HG02938 (cell line): ENCODE measurements around the gene CTBP2.

Experiments
- ATAC-seq: cut with Tn5 transposase; IDR thresholded peaks from one replicate; pipeline ENCODE4 v1.9.1; 2021; ENCODE audit warnings: mild to moderate bottlenecking, moderate library complexity; ENCODE audit not compliant: unreplicated experiment

CTBP2 gene

DNA sequence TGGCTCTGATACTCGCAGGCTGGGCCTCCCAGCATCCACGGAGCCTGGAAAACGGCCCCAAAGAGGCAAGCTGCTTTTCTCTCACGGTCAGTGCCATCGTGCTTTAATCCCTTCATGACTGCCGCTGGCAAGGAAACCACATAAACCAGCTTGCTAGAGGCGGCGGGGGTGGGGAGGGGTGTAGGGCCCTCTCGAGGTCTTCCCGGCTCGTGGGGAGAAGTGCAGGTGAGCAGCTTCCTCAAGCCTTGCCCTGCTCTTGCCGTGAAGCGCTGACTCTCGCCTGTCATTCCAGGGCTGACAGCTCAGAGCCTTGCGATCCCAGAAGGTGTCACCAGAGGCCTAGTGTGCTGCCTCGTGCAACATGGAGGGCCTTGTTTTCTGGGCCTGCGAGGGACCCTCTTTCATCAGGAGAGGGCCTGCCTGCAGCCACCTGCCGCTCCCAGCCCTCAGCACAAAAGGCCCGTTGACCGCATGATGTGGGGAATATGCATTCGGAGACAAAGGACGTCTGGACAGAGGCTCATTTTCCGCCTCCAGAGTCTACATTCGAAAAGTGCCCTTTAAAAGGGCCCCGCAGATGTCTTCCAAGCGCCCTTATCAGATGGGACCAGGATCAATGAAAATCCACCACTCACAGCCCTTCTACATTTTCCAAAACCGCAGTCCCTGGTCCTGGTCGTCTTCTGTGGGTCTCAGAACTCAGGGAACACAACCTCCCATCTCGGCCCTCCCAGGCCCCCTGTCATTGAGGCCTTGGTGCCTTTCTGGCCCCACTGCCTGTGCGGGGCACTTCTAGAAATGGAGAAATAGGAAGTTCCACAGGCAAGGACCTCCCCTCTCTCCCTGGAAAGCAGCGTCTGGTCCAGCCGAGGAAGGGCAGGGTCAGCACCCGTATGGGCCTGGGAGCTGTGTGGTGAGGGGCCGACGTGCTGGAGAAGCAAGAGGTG is 159.7 kb downstream of the CTBP2 start:
- no peak for ATAC-seq

- ATAC-seq = no peak
Measured at GRCh38 chr10:124999433-125000365, 160.7 kb downstream of the CTBP2 start.

GRCh38 chr10:124998624-124999291 is 161.6 kb downstream of the CTBP2 start:
- no peak for ATAC-seq

GRCh38 chr10:124997771-124998623 is 162.4 kb downstream of the CTBP2 start:
- ATAC-seq = no peak

DNA sequence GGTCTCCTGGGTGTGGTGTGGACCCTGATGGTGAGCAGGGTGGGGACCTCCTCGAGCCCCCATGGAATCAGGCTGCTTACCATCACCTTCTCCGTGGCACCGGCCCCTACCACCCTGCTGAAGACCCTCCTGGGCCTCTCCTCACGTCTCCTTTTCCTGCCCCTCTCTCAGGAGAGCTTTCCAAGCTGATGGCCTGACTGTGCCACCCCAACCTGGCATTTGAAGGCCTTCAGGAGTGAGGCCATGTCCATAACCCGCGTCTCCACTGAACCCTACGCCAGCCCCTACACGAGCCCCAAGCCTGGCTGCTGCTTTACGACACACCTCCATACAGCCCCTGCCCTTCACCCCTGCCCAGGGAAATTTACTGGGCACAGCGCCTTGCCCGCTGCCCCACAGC is 163.1 kb downstream of the CTBP2 start:
- no peak for ATAC-seq

GRCh38 chr10:124996854-124997215 is 163.5 kb downstream of the CTBP2 start:
- no peak for ATAC-seq

DNA sequence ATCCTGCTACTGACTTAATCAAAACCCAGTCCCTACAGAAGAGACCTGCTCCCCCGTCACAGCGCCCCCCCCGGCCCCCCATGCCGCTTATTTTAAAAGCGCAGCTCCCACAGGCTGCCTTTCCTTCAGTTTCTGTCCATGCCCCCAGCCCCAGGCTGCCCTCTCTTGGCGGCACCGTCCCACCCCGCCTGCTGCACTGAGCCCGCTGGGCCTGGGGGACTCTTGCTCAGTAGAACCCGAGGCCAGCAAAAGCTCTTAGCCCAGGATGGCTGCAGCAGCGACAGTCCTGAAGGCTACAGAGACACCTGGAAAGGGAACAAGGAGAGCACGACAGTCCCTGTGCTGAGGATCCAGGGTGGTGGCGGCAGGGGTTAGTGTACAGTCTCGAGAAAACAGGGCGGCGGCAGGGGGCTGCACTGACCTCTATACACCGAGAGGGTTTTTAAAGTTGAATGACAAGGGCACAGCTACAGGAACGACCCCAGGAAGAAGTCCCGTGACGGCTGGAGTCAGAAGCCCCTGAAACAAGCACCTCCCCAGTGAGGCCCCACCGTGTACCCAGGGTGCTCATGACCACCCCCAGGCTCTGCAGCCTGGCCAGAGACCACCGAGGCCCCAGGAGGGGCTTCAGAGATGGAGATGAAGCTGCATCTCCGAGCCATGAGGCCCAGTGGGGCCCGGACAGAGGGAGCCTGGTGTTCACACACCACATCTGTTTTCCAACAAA is 164.1 kb downstream of the CTBP2 start:
- no peak for ATAC-seq

DNA sequence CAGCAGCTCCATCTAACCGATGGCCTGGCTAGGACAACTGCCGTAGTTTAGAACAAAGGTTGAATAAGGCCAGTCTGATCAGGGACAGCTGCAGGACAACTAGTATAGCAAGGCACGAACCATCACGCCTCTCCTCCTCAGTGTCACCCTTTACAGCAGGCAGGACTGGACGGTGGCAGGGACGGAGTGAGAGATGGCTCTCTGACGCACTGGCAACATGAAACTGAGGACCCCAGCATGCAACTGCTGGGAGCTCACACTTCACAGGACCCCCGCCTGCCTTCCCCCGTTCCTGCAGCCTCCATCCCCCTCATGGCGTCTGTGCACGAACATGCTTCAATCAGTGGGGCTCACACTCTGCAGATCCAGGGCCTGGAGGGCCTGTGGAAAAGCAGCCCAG is 164.8 kb downstream of the CTBP2 start:
- no peak for ATAC-seq

DNA sequence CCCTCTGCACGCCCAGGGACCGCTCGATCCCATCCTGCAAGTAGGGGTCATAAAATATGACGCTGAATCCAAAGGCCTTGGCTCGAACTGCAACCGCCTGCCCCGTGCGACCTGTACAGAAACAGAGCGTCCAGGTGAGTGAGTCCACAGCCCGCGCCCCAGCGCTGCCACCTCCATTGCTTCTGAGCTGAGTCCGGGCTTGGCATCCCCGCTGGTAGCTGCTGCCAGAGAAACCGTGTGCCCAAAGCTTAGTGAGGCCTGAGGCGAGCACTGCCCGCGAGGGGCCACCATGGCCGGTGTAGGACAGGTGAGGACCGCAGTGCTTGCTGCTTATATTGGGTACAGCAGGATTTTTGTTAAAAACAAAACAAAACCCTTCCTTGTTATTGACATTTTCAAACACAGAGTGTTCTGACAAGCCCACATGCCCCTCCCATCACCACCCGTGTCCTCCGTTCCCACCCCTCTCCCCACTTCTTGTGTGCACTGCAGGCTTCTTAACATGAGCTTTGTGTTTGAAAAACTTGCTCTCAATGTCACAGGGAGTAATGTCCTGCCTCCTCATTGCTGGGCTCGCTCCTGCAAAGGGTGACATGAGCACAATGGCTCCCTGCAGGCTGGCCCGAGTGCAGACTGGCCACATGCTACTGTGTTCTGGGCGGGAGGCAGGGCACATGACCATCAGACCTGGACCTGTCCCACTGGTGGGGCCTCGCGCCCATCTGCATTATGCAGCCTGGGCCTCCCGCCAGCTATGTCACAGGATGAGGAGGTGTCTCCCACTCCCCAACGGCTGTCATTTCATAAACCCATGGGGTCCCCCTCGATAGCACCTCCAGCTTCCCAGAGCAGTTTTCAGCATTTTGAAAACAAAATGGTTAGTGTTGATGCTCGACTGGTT is 165.5 kb downstream of the CTBP2 start:
- no peak for ATAC-seq

- no peak for ATAC-seq
Measured at GRCh38 chr10:124993736-124994451, 166.5 kb downstream of the CTBP2 start.

- ATAC-seq = no peak
Measured at GRCh38 chr10:124993345-124993708, 167.0 kb downstream of the CTBP2 start.

- ATAC-seq = no peak
Measured at GRCh38 chr10:124992462-124993344, 167.7 kb downstream of the CTBP2 start.

DNA sequence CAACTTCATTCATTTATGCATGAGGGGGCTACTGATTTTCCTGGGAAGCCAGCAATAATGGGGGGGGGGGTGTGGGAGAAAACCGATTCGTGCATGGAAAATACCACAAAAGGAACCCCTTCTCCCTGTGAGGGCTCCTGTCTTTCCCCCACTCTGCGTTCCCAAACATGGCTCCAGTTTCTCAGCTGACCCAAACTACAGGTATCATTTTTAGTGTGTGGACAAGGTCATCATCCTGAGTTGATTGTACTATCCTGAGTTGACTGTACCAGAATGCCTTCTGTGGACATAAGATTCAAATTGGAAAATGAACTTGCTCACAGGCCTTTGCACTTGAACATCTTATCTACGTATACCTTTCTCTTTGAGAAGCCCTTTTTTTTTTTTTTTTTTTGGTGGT is 168.5 kb downstream of the CTBP2 start:
- ATAC-seq = no peak

- ATAC-seq = no peak
Measured at GRCh38 chr10:124990671-124991625, 169.4 kb downstream of the CTBP2 start.

DNA sequence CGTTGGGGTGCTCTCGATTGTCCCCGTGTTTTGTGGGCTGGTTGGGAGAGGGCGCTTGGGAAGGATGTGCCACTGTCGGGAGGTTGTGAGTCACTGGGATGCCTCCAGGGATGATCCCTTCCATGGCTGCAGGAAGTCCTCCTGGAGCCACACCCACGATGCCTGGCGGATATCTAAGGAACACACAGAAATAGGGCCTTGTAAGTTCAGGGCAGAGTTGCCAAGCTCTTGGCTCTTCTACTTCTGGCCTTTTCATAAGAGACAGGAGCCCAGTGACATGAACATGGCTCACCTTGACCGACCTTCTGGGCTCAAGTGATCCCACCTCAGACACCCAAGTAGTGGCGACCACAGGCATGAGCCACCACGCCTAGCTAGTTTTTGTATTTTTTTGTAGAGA is 170.8 kb downstream of the CTBP2 start:
- no peak for ATAC-seq

GRCh38 chr10:124988753-124989152 is 171.6 kb downstream of the CTBP2 start:
- peak; percentile 70 for ATAC-seq
